Cardiac fibroblast (primary cell): ENCODE results near the gene C1orf159.
"Not testable (repeated sequence)": the region's sequence is repeated elsewhere in the genome, so short reads cannot be mapped to it uniquely, and the experiment has no call there.

Experiments used
- DNase-seq, 2 donors: peaks; one replicate each; pipeline versions ENCODE4 v3.0.0 to v3.0.0-alpha.2; 2010; ENCODE audit warnings: low read depth in 2 of 2
- H3K4me3 ChIP-seq, 2 donors: replicated peaks in 1 of 2; 1 replicate in 1 of 2; 2 replicates in 1 of 2; pipeline ENCODE4 v1.5.1; 2011; ENCODE audit warnings: low read depth in 2 of 2, low read length in 2 of 2, mild to moderate bottlenecking in 2 of 2, moderate library complexity in 1 of 2
- CTCF ChIP-seq: IDR thresholded peaks from one replicate; pipeline ENCODE4 v1.5.1; 2011; ENCODE audit warnings: low read depth, mild to moderate bottlenecking, low read length, inconsistent platforms

The C1orf159 gene

GRCh38 chr1:1109743-1110142, 6.1 kb downstream of the C1orf159 start:
- no peak for TF ChIP-seq CTCF
- no peak overlapping the region for H3K4me3 ChIP-seq
- DNase-seq: no peak

- H3K4me3 ChIP-seq: no peak overlapping the region
- no peak for DNase-seq
- no peak for TF ChIP-seq CTCF
These were observed 9.2 kb downstream of the C1orf159 start for GRCh38 chr1:1106510-1107221.

- H3K4me3 ChIP-seq, DNase-seq: not testable (repeated sequence)
These were observed 11.7 kb downstream of the C1orf159 start for GRCh38 chr1:1104152-1104551.

- no peak for TF ChIP-seq CTCF
- no peak overlapping the region for H3K4me3 ChIP-seq
- DNase-seq: no peak
These were observed 14.4 kb downstream of the C1orf159 start for GRCh38 chr1:1101503-1101902.

- no peak for DNase-seq
- no peak for TF ChIP-seq CTCF
- no peak overlapping the region for H3K4me3 ChIP-seq
These were observed 15.6 kb downstream of the C1orf159 start for GRCh38 chr1:1100296-1100695.

GRCh38 chr1:1099506-1100183, 16.2 kb downstream of the C1orf159 start:
- H3K4me3 ChIP-seq: no peak overlapping the region
- no peak for DNase-seq
- no peak for TF ChIP-seq CTCF

GRCh38 chr1:1098681-1099421, 17.0 kb downstream of the C1orf159 start:
- H3K4me3 ChIP-seq: no peak overlapping the region
- TF ChIP-seq CTCF: no peak
- no peak for DNase-seq

- DNase-seq, H3K4me3 ChIP-seq: not testable (repeated sequence)
These were observed 19.8 kb downstream of the C1orf159 start for GRCh38 chr1:1096136-1096535.
